Esophagus squamous epithelium (tissue), 5 donors: ENCODE measurements around the gene NTN3. TPM values are rescaled to one million over a fixed set of nuclear protein-coding genes. Genes with fewer than 3 reads are reported as not detected.

Experiments used
- DNase-seq: peaks from one replicate; lab custom pipeline; 2025; lab: John Stamatoyannopoulos, UW
- H3K27ac ChIP-seq, 4 donors: fragments of 200-600 bp; sonication (generic); one replicate each; pipeline ENCODE4 v1.5.1; 2016 to 2019; ENCODE audit warnings: mild to moderate bottlenecking in 1 of 4
- H3K27me3 ChIP-seq, 4 donors: fragments of 200-600 bp; sonication (generic); 1 replicate in 3 of 4; 2 replicates in 1 of 4; pipeline versions ENCODE4 v1.5.1 to v1.6.0; 2017 to 2021; ENCODE audit warnings: antibody characterized with exemption in 1 of 4
- H3K36me3 ChIP-seq, 3 donors: fragments of 200-600 bp; sonication (generic); one replicate each; pipeline ENCODE4 v1.5.1; 2016 to 2019
- H3K4me1 ChIP-seq, 3 donors: fragments of 200-600 bp; sonication (generic); one replicate each; pipeline ENCODE4 v1.5.1; 2017 to 2019
- H3K4me3 ChIP-seq, 4 donors: fragments of 200-600 bp; sonication (generic); 1 replicate in 3 of 4; 2 replicates in 1 of 4; pipeline ENCODE4 v1.5.1; 2016 to 2019; ENCODE audit warnings: mild to moderate bottlenecking in 2 of 4, moderate library complexity in 1 of 4
- H3K9me3 ChIP-seq, 3 donors: fragments of 200-600 bp; sonication (generic); one replicate each; pipeline ENCODE4 v1.5.1; 2016 to 2019
- POLR2A ChIP-seq, 4 donors: fragments of 450-650 bp; IDR thresholded peaks; one replicate each; pipeline ENCODE4 v1.6.1; 2017; ENCODE audit warnings: antibody characterized with exemption in 4 of 4, mild to moderate bottlenecking in 4 of 4, moderate library complexity in 3 of 4
- WGBS, 2 donors: methylation state at CpG; one replicate each; pipeline ENCODE4 v1.1.5; 2018; 5-methylcytosine and 5-hydroxymethylcytosine counted together
- intact Hi-C: fragments of 100-400 bp; cut with DNase I; formaldehyde crosslinking; loops from one replicate; pipeline ENCODE4 v1.15.0; 2022
- total RNA-seq, 4 donors: library from RNA; depleted of rRNA; stranded (reverse); fragments of >200 nt; gene quantifications; one replicate each; pipeline ENCODE4 v1.1.0, GENCODE V29; 2016
- TF ChIP-seq, protein P1 (sequence below), 6 experiments: fragments of 450-650 bp in 4 of 6; fragments of 200-600 bp in 2 of 6; sonication (generic) in 2 of 6; IDR thresholded peaks; one replicate each; pipeline ENCODE4 v1.5.1; 2016 to 2019; ENCODE audit warnings: antibody characterized with exemption in 6 of 6, mild to moderate bottlenecking in 4 of 6, moderate library complexity in 4 of 6
- donor health status: DM: yes; HTN: yes; CAD: no.

The NTN3 gene
- total RNA-seq, 4 donors from 2014 or later, result 0.38 TPM; not detected in 3

DNA sequence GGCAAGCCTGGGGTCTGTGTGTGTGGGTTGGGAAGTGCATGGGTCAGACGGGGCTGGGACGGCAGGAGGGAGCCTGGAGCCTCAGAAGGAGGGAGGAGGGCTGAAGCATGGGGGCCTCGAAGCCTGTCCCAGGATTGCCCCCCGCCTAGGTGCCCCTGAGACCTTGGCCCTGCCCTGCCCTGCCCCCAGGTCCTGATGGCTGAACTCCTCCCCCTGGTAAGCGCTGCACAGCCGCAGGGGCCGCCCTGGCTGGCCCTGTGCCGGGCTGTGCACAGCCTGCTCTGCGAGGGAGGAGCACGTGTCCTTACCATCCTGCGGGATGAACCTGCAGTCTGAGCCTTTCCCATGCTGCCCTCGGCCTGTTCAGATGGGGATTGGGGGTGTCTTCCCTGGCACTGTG lies 6.8 kb upstream of the NTN3 start:
- no CpG with 5 or more reads among the region's 12 CpGs for WGBS, 2 donors
- intact Hi-C loops, result no loop called here

DNA sequence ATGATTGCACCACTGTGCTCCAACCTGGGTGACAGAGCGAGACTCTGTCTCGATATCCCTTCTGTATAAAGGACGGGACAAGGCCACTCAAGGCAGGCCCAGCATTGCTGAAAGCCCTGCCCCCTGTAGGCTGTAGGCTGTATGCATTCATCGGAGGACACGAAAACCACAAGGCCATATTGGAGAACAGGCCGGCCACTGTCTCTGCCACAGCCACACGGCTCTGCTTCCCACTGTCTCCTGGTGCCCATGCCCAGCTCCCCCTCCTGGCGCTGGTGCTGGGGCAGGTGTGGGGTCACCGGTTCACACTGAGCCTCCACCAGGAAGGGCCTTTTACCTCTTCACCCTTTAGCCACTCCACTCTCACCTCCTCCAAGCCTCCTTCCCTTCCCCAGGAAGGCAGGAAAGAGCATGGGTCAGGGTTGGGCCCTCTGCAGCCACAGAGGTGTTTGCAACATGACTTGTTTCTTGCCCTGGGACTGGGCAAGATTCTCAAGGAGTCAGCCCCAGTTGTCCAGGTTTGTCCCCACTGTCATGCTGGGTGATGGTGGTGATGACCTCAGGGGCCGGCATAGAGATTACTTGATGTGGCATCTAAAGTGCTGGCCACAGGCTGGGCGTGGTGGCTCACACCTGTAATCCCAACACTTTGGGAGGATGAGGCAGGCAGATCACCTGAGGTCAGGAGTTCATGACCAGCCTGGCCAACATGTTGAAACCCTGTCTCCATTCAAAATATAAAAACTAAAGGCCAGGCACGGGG lies 5.3 kb upstream of the NTN3 start:
- 90 to 93% methylated on average over 3 to 9 of the region's 12 CpGs for WGBS, 2 donors
- intact Hi-C loops, result no loop called here
- H3K27me3 ChIP-seq, result peaks cover 0 to 40% (median 5%) of the 10 kb centered on the region in 4 donors
- no peak for TF ChIP-seq POLR2A (IDR thresholded peaks at IDR 0.05)
- TF ChIP-seq, protein P1, sequence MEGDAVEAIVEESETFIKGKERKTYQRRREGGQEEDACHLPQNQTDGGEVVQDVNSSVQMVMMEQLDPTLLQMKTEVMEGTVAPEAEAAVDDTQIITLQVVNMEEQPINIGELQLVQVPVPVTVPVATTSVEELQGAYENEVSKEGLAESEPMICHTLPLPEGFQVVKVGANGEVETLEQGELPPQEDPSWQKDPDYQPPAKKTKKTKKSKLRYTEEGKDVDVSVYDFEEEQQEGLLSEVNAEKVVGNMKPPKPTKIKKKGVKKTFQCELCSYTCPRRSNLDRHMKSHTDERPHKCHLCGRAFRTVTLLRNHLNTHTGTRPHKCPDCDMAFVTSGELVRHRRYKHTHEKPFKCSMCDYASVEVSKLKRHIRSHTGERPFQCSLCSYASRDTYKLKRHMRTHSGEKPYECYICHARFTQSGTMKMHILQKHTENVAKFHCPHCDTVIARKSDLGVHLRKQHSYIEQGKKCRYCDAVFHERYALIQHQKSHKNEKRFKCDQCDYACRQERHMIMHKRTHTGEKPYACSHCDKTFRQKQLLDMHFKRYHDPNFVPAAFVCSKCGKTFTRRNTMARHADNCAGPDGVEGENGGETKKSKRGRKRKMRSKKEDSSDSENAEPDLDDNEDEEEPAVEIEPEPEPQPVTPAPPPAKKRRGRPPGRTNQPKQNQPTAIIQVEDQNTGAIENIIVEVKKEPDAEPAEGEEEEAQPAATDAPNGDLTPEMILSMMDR (IDR thresholded peaks at IDR 0.05), result no peak
- no peak for DNase-seq
- H3K27ac ChIP-seq, result no peak overlapping the region
- H3K36me3 ChIP-seq, result no peaks in the 10 kb centered on the region
- no peaks in the 10 kb centered on the region for H3K9me3 ChIP-seq
- H3K4me3 ChIP-seq, result no peak overlapping the region
- peaks cover 14 to 40% (median 23%) of the 10 kb centered on the region in 3 donors for H3K4me1 ChIP-seq

More for the DNA sequence above, 6.8 kb upstream of the NTN3 start:
- no peaks in the 10 kb centered on the region for H3K9me3 ChIP-seq
- no peak overlapping the region for H3K27ac ChIP-seq
- peaks cover 0 to 25% (median 0%) of the 10 kb centered on the region in 4 donors for H3K27me3 ChIP-seq
- H3K36me3 ChIP-seq, result no peaks in the 10 kb centered on the region
- H3K4me1 ChIP-seq, result peaks cover 20 to 40% (median 28%) of the 10 kb centered on the region in 3 donors
- DNase-seq, result no peak
- TF ChIP-seq, protein P1 (IDR thresholded peaks at IDR 0.05), result no peak
- no peak for TF ChIP-seq POLR2A (IDR thresholded peaks at IDR 0.05)
- no peak overlapping the region for H3K4me3 ChIP-seq

- Histone ChIP-seq H3K27ac (peak overlapping the region in 1 of 4 donors; percentile 54), H3K4me1 (peaks cover 19 to 49% (median 33%) of the 10 kb centered on the region in 3 donors), H3K36me3 (no peaks in the 10 kb centered on the region), H3K4me3 (peak overlapping the region in 2 of 4 donors; percentile 61 to 73), H3K27me3 (peaks cover under 1 to 51% (median 11%) of the 10 kb centered on the region in 4 donors), H3K9me3 (no peaks in the 10 kb centered on the region)
- intact Hi-C loops, result no loop called here
- no peak for TF ChIP-seq POLR2A (IDR thresholded peaks at IDR 0.05)
- TF ChIP-seq, protein P1 (IDR thresholded peaks at IDR 0.05), result no peak
- no peak for DNase-seq
- WGBS, 2 donors, result 71 to 77% methylated on average over 14 to 23 of the region's 29 CpGs
Observed at GRCh38 chr16:2466667-2467527, 4.2 kb upstream of the NTN3 start.

DNA sequence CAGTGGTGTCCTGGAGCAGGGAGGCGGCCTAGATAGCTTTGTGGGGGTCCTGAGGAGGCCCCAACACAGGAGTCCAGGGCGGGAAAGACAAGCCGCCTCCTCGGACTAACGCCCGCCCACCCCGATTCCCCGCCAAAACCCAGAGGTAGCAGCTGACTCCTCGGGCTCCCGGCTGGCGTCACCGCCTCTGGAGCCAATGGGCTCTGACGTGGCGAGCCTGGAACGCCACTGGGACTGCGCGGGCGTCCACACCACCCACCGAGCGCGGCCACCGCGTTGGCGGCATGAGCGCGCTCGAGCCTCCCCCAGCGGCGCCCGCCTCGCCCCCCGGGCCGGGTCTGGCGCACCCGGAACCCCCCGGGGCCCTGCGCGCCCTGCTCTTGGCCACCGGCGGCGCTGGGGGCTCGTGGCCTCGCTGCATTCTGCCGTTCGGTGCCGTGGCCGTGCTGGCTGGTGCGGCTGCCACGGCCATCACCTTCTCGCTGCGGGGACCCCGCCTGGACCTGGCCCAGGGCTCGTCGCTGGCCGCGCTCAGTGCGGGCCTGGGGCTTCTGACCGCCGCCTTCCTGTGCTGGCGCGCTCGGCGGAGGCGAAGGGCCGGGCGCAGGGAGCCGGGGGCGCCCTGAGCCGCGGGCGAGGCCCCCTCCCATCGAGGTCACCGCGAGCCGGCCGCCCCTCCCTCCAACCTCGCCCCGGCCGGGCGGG lies 3.4 kb upstream of the NTN3 start:
- Histone ChIP-seq H3K27me3 (peaks cover 4 to 59% (median 17%) of the 10 kb centered on the region in 4 donors), H3K9me3 (no peaks in the 10 kb centered on the region), H3K27ac (peak overlapping the region in 3 of 4 donors; percentile 26 to 56 (median 54)), H3K4me1 (peaks cover 22 to 57% (median 39%) of the 10 kb centered on the region in 3 donors), H3K36me3 (no peaks in the 10 kb centered on the region), H3K4me3 (peak overlapping the region; percentile 27 to 73 (median 52))
- WGBS, 2 donors, result 0 to 1% methylated on average over 6 to 33 of the region's 80 CpGs
- no peak for DNase-seq
- intact Hi-C loops, result no loop called here
- peak in 1 of 4 donors; percentile 56 for TF ChIP-seq POLR2A (IDR thresholded peaks at IDR 0.05)
- TF ChIP-seq, protein P1 (IDR thresholded peaks at IDR 0.05), result peak in 1 of 6 experiments; percentile 22
